NOMO-1 (cell line): ENCODE measurements around the gene NIPA2.
"Not testable (repeated sequence)": the region's sequence is repeated elsewhere in the genome, so short reads cannot be mapped to it uniquely, and the experiment has no call there.

Experiments used
- DNase-seq, 2 experiments: peaks; one replicate each; lab custom pipeline; 2025; ENCODE audit not compliant: unreplicated experiment in 2 of 2; lab: John Stamatoyannopoulos, UW

Gene NIPA2

GRCh38 chr15:22838292-22839042, at the start of gene NIPA2:
NIPA2 (plus strand) TSS chr15:22838666; CDS start chr15:22851732, 13,066 bp downstream.
- DNase-seq = peak; percentile 97 to 99

GRCh38 chr15:22794063-22794462, 44.4 kb upstream of the NIPA2 start:
- no peak for DNase-seq

- no peak for DNase-seq
Measured at GRCh38 chr15:22794621-22795167, 43.8 kb upstream of the NIPA2 start.

- DNase-seq = no peak
Measured at GRCh38 chr15:22795206-22796063, 43.0 kb upstream of the NIPA2 start.

- no peak for DNase-seq
Measured at GRCh38 chr15:22796079-22796478, 42.4 kb upstream of the NIPA2 start.

- no peak for DNase-seq
Measured at GRCh38 chr15:22799902-22800301, 38.6 kb upstream of the NIPA2 start.

- DNase-seq = not testable (repeated sequence)
Measured at GRCh38 chr15:22803006-22803405, 35.5 kb upstream of the NIPA2 start.

GRCh38 chr15:22806156-22806555, 32.3 kb upstream of the NIPA2 start:
- no peak for DNase-seq

- DNase-seq = no peak
Measured at GRCh38 chr15:22806664-22807063, 31.8 kb upstream of the NIPA2 start.

- DNase-seq = not testable (repeated sequence)
Measured at GRCh38 chr15:22807831-22808230, 30.6 kb upstream of the NIPA2 start.

- DNase-seq = no peak
Measured at GRCh38 chr15:22808240-22808639, 30.2 kb upstream of the NIPA2 start.

- no peak for DNase-seq
Measured at GRCh38 chr15:22808761-22809280, 29.6 kb upstream of the NIPA2 start.

GRCh38 chr15:22810033-22810852, 28.2 kb upstream of the NIPA2 start:
- no peak for DNase-seq

GRCh38 chr15:22810853-22811338, 27.6 kb upstream of the NIPA2 start:
- no peak for DNase-seq

GRCh38 chr15:22811640-22812039, 26.8 kb upstream of the NIPA2 start:
- no peak for DNase-seq

- no peak for DNase-seq
Measured at GRCh38 chr15:22813844-22814243, 24.6 kb upstream of the NIPA2 start.

GRCh38 chr15:22815766-22816165, 22.7 kb upstream of the NIPA2 start:
- DNase-seq = no peak

- DNase-seq = no peak
Measured at GRCh38 chr15:22819651-22820050, 18.8 kb upstream of the NIPA2 start.

- no peak for DNase-seq
Measured at GRCh38 chr15:22823495-22824128, 14.9 kb upstream of the NIPA2 start.

GRCh38 chr15:22827125-22827524, 11.3 kb upstream of the NIPA2 start:
- no peak for DNase-seq
